ENCODE data around the gene PRRC2B. TPM values are rescaled to one million over a fixed set of nuclear protein-coding genes. Genes with fewer than 3 reads are reported as not detected.
A peak's percentile ranks its signal among the peaks of the same experiment; 100 is the strongest.

Gene PRRC2B
- total RNA-seq, 1 donor from 2014 or later: 235 TPM

DNA sequence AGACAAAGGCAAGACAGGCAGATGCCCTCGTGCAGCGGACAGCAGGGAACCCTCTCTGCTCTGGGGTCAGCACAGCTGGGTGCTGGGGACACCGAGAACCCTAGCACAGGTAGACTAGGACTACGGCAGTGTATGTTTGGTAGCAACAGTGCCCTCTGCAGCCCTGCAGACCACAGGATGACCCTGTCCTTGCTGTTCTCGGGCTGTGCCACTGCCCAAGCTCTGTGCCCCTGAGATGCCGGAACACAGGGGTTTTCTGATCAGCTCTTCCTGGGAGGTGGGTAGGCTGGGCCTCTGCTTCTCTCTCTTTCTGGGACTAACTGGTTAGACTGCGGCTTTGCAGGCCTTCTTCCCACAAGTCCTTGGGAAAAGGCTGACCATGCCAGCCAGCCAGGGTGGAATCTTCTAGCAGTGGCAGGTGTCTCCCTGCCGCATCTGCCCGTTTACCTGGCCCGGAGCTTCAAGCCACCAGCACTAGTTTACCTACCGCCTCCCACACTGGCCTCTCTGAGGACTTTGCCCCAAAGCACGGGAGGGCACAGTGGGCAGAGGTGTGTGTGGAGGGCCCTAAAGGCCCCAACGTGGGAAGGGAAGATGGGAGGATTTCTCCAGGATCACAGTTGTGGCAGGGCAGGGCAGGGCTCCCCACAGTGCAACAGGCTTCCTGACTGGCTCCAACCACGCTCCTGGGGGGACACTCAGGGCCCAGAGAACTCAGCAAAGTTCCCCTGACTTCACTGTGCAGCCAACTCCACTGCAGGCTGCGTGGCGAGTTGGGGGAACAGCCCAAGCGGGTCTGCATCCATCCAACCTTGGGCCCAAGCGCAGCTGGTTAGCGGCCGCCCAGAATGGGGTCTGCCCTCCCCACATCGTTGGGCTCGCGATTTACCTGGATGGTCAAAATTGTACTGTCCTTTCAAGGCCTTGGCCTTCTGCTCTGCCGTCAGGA, 136.0 kb downstream of the PRRC2B start:
- Mint-ChIP-seq H3K27ac (ENCODE audit: unreplicated experiment) (peak overlapping the region; percentile 76), H3K27me3 (ENCODE audit: low read depth) (no peaks in the 10 kb centered on the region), H3K9me3 (ENCODE audit: low read depth) (no peaks in the 10 kb centered on the region), H3K4me1 (ENCODE audit: low read depth) (peaks cover 21% of the 10 kb centered on the region), H3K36me3 (ENCODE audit: low read depth) (peaks cover 13% of the 10 kb centered on the region), H3K4me3 (ENCODE audit: unreplicated experiment) (peak overlapping the region; percentile 83)
- DNase-seq (ENCODE audit: low spot score): no peak
- TF ChIP-seq, protein P1, sequence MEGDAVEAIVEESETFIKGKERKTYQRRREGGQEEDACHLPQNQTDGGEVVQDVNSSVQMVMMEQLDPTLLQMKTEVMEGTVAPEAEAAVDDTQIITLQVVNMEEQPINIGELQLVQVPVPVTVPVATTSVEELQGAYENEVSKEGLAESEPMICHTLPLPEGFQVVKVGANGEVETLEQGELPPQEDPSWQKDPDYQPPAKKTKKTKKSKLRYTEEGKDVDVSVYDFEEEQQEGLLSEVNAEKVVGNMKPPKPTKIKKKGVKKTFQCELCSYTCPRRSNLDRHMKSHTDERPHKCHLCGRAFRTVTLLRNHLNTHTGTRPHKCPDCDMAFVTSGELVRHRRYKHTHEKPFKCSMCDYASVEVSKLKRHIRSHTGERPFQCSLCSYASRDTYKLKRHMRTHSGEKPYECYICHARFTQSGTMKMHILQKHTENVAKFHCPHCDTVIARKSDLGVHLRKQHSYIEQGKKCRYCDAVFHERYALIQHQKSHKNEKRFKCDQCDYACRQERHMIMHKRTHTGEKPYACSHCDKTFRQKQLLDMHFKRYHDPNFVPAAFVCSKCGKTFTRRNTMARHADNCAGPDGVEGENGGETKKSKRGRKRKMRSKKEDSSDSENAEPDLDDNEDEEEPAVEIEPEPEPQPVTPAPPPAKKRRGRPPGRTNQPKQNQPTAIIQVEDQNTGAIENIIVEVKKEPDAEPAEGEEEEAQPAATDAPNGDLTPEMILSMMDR (IDR thresholded peaks at IDR 0.05): no peak

DNA sequence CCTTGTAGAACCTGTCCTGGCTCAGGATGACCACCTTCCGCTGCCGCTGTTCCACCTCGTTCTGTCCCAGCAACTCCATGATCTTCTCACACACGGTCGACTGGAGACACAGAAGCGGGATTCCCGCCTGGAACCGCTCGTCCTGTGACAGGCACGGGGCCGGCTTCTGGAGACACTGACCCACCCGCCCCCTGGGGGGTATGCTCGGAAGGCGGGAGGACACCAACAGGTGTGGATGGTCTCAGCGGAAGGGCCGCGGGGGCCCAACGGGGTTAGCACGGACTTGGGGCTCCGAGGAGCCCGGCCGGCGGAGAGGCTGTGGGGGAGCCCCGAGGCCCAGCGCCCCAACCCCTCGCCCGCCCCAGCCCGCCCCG, 136.6 kb downstream of the PRRC2B start:
- TF ChIP-seq, protein P1 (IDR thresholded peaks at IDR 0.05): peak; percentile 65
- peak overlapping the region; percentile 83 for H3K4me3 Mint-ChIP-seq (ENCODE audit: unreplicated experiment)
- peaks cover 13% of the 10 kb centered on the region for H3K36me3 Mint-ChIP-seq (ENCODE audit: low read depth)
- DNase-seq (ENCODE audit: low spot score): no peak
- H3K4me1 Mint-ChIP-seq (ENCODE audit: low read depth): peaks cover 18% of the 10 kb centered on the region
- no peaks in the 10 kb centered on the region for H3K27me3 Mint-ChIP-seq (ENCODE audit: low read depth)
- no peaks in the 10 kb centered on the region for H3K9me3 Mint-ChIP-seq (ENCODE audit: low read depth)
- peak overlapping the region; percentile 76 for H3K27ac Mint-ChIP-seq (ENCODE audit: unreplicated experiment)

DNA sequence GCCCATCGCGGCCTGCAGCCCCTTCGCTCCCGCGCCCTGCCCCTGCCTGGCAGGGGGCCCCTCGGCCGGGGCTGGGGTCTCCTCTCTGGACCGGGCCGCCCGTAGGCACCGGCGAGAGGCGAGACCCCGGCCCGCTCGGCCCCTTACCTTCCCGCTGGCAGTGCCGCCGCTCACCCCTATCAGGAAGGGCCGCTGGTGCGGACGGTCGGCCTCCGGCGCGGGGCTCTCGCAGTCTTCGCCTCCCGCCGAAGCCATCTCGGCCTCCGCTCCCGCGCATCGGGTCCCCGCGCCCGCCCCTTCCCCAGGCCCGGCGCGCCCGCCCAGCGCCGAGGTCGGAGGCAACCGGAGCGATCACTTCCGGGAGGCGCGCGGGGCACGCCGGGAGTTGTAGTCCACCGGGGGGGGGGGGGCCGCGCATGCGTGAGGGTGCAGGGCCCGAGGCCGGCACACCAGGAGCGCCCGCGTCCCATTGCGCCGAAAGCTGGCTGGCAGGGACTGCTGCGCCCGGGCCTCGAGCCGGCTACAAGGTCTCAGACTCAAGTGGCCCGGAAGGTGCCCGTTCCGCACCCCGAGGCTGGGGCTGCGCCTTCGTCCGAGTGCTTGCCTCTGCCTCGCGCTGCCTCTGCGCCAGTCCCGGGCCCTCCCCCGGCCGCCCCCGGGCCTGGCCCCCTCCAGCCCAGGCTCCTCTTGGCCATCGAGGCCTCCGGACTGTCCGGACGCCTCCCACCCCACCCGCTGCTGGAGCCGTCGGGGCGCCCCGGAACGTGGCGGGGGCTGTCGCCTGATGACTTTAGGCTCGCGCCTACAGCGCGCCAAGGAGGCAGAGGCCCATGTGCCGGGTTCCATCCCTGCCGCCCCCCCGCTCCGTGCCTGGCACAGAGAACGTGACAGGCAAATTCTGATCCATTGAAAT, 137.3 kb downstream of the PRRC2B start, which contains the start of gene UCK1:
TSS of gene UCK1 (minus strand) at position 344 of the 913 bp plus-strand sequence. CDS start at position 255, 89 bp downstream.
- peak within 1 kb of the TSS; percentile 76 for H3K27ac Mint-ChIP-seq (ENCODE audit: unreplicated experiment)
- peaks cover 12% of the 10 kb centered on the region for H3K36me3 Mint-ChIP-seq (ENCODE audit: low read depth)
- TF ChIP-seq, protein P1 (IDR thresholded peaks at IDR 0.05): peak; percentile 44
- H3K4me1 Mint-ChIP-seq (ENCODE audit: low read depth): peaks cover 18% of the 10 kb centered on the region
- no peaks in the 10 kb centered on the region for H3K27me3 Mint-ChIP-seq (ENCODE audit: low read depth)
- H3K4me3 Mint-ChIP-seq (ENCODE audit: unreplicated experiment): peak within 1 kb of the TSS; percentile 83
- DNase-seq (ENCODE audit: low spot score): no peak
- H3K9me3 Mint-ChIP-seq (ENCODE audit: low read depth): no peaks in the 10 kb centered on the region

DNA sequence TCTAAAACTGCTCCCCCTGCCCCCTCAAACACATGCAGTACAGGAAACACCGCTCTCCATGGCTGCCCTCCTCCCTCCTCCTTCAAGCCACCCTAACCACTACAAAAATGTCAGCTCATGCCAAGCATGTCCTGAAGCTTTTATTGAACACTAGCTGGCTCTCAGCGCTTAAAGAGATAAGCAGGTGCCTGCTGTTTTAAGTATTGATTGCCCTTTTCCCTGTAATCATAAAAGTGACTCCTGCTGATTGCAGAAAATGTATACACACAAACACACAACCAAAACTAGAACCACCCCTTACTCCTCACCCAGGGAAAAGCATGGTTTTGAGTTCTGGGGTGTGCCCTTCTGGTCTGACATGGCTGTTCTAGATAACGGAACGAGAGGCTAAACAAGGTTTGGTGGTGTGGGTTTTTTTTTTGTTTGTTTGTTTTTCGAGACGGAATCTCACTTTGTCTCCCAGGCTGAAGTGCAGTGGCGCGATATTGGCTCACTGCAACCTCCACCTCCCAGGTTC, 140.9 kb downstream of the PRRC2B start:
- TF ChIP-seq, protein P1 (IDR thresholded peaks at IDR 0.05): no peak
- H3K4me3 Mint-ChIP-seq (ENCODE audit: unreplicated experiment): no peak overlapping the region
- H3K9me3 Mint-ChIP-seq (ENCODE audit: low read depth): peaks cover 2% of the 10 kb centered on the region
- H3K27ac Mint-ChIP-seq (ENCODE audit: unreplicated experiment): no peak overlapping the region
- DNase-seq (ENCODE audit: low spot score): no peak
- H3K27me3 Mint-ChIP-seq (ENCODE audit: low read depth): no peaks in the 10 kb centered on the region
- H3K36me3 Mint-ChIP-seq (ENCODE audit: low read depth): peaks cover under 1% of the 10 kb centered on the region
- peaks cover 11% of the 10 kb centered on the region for H3K4me1 Mint-ChIP-seq (ENCODE audit: low read depth)

DNA sequence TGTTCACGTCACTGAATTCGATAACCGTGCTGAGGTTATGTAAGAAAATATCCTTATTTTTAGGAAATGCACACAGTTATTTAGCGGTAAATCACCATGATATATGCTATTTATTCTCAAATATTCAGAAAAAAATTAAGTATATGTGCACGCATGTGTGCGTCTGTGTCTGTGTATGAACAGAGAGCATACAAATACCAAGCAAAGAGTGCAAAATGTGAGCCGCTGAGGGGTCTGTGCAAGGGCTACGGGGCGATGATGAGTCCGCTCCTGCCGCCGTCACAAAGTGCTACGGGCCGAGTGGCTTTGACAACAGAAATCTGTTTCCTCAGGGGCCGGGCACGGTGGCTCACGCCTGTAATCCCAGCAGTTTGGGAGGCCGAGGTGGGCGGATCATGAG, 144.1 kb downstream of the PRRC2B start:
- no peak for DNase-seq (ENCODE audit: low spot score)
- H3K27me3 Mint-ChIP-seq (ENCODE audit: low read depth): no peaks in the 10 kb centered on the region
- peaks cover 9% of the 10 kb centered on the region for H3K9me3 Mint-ChIP-seq (ENCODE audit: low read depth)
- no peak overlapping the region for H3K27ac Mint-ChIP-seq (ENCODE audit: unreplicated experiment)
- H3K4me3 Mint-ChIP-seq (ENCODE audit: unreplicated experiment): no peak overlapping the region
- TF ChIP-seq, protein P1 (IDR thresholded peaks at IDR 0.05): no peak
- H3K4me1 Mint-ChIP-seq (ENCODE audit: low read depth): no peaks in the 10 kb centered on the region
- peaks cover 2% of the 10 kb centered on the region for H3K36me3 Mint-ChIP-seq (ENCODE audit: low read depth)
